Erythroblast (primary cell): Measurements from ENCODE around the gene SAFB2.

Experiments
- GATA1 ChIP-seq: IDR thresholded peaks from 2 replicates; pipeline ENCODE4 v1.6.1; 2011; ENCODE audit warnings: low read depth, mild to moderate bottlenecking, control low read depth, low read length, moderate library complexity
- POLR2A ChIP-seq: IDR thresholded peaks from 2 replicates; pipeline ENCODE4 v1.6.1; 2011; ENCODE audit warnings: mild to moderate bottlenecking, low read length

GRCh38 chr19:5592531-5593342, 29.8 kb downstream of the SAFB2 start:
- no peak for TF ChIP-seq POLR2A
- TF ChIP-seq GATA1 = no peak
